Kidney (tissue), 14 donors: Measurements from ENCODE around the gene CAPN12. TPM values are rescaled to one million over a fixed set of nuclear protein-coding genes. Genes with fewer than 3 reads are reported as not detected.

Experiments used
- DNase-seq, 5 donors: peaks; one replicate each; pipeline ENCODE4 v3.0.0-alpha.2; 2013 to 2020
- FAIRE-seq: peaks from 2 replicates; lab custom pipeline; 2012; peaks lifted over from hg19 to GRCh38; lab: Jason Lieb, UNC
- H3K27ac ChIP-seq, 2 donors: one replicate each; pipeline ENCODE4 v1.7.0; 2013; ENCODE audit warnings: low read depth in 2 of 2, low read length in 2 of 2, inconsistent platforms in 1 of 2
- H3K27me3 ChIP-seq: one replicate; pipeline ENCODE4 v1.7.1; 2013; ENCODE audit warnings: low read length, inconsistent platforms; ENCODE audit not compliant: control insufficient read depth, insufficient read depth
- H3K36me3 ChIP-seq, 3 donors: one replicate each; pipeline versions ENCODE4 v1.7.0 to v1.7.1; 2013; ENCODE audit warnings: low read length in 3 of 3, control low read depth in 1 of 3, inconsistent platforms in 1 of 3; ENCODE audit not compliant: insufficient read depth in 3 of 3, control insufficient read depth in 2 of 3
- H3K4me1 ChIP-seq, 3 donors: one replicate each; pipeline versions ENCODE4 v1.7.0 to v1.7.1; 2013; ENCODE audit warnings: low read length in 3 of 3, inconsistent platforms in 1 of 3, low read depth in 1 of 3; ENCODE audit not compliant: control insufficient read depth in 2 of 3, insufficient read depth in 2 of 3
- H3K4me3 ChIP-seq, 3 donors: one replicate each; pipeline versions ENCODE4 v1.7.0 to v1.8.1; 2013; ENCODE audit warnings: low read length in 3 of 3, control low read depth in 1 of 3, inconsistent platforms in 1 of 3
- H3K9ac ChIP-seq, 3 donors: one replicate each; pipeline versions ENCODE4 v1.7.0 to v1.7.1; 2013; ENCODE audit warnings: low read length in 3 of 3, control low read depth in 1 of 3, inconsistent platforms in 1 of 3
- H3K9me3 ChIP-seq, 3 donors: one replicate each; pipeline versions ENCODE4 v1.7.0 to v1.7.1; 2013; ENCODE audit warnings: low read length in 3 of 3, control low read depth in 1 of 3, inconsistent platforms in 1 of 3; ENCODE audit not compliant: control insufficient read depth in 2 of 3, insufficient read depth in 1 of 3
- intact Hi-C: fragments of 100-400 bp; cut with DNase I; formaldehyde crosslinking; loops from one replicate; pipeline ENCODE4 v1.11.1; 2022
- polyA plus RNA-seq: library from polyadenylated mRNA; stranded (reverse); fragments of 350-450 nt; fragmentation: Illumina TruSeq; extraction: RNeasy Lipid Tissue Mini Kit (QIAGEN cat#74804); gene quantifications from one replicate; pipeline ENCODE4 v1.2.3, GENCODE V29; 2014; ENCODE audit warnings: low read depth, low replicate concordance; ENCODE audit not compliant: insufficient read depth
- total RNA-seq: library from RNA; stranded (reverse); fragmentation: NEBNext Ultra II Directional; extraction: Animal tissue kit (Norgen Biotek cat#: 25700); gene quantifications from one replicate; pipeline ENCODE4 v1.2.1, GENCODE V29; 2021
- TF ChIP-seq, protein P1 (sequence below): IDR thresholded peaks from 3 replicates; pipeline ENCODE4 v1.5.1; 2012; ENCODE audit warnings: mild to moderate bottlenecking, moderate library complexity, borderline replicate concordance; ENCODE audit not compliant: insufficient read depth; ENCODE audit errors: extremely low read depth
- donor health status: control.
- donor health status: control.
- donor health status: control.
- donor health status: control.
- donor health status: control.
- donor health status: DM: yes; HTN: yes; CAD: no.
- donor health status: Normal renal cell carcinoma (clear cell type).

CAPN12 gene
- total and polyA plus RNA-seq, 2 donors from 2014 or later, result 27.1 to 31.1 TPM

DNA sequence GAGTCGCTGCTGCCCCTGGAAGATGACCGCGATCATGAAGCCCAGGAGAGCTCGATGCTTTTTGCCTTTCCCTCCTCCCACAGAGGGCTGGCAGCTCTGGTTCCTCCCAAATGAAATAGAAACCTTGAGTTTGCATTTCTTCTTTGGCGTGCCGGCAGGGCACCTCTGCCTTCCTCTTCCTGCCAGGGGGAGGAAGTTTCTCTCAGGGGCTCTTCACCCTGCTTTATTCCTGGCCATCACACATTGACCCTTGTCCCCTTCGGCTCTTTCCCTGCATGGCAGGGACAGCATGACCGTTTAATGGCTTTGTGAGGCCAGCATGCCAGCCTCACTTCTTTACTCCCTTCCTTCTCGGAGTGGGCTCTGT lies 49.0 kb downstream of the CAPN12 start:
- TF ChIP-seq, protein P1, sequence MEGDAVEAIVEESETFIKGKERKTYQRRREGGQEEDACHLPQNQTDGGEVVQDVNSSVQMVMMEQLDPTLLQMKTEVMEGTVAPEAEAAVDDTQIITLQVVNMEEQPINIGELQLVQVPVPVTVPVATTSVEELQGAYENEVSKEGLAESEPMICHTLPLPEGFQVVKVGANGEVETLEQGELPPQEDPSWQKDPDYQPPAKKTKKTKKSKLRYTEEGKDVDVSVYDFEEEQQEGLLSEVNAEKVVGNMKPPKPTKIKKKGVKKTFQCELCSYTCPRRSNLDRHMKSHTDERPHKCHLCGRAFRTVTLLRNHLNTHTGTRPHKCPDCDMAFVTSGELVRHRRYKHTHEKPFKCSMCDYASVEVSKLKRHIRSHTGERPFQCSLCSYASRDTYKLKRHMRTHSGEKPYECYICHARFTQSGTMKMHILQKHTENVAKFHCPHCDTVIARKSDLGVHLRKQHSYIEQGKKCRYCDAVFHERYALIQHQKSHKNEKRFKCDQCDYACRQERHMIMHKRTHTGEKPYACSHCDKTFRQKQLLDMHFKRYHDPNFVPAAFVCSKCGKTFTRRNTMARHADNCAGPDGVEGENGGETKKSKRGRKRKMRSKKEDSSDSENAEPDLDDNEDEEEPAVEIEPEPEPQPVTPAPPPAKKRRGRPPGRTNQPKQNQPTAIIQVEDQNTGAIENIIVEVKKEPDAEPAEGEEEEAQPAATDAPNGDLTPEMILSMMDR, result no peak
- peak overlapping the region; percentile 96 to 98 for H3K27ac ChIP-seq
- intact Hi-C loops, result no loop called here
- no peaks in the 10 kb centered on the region for H3K9me3 ChIP-seq
- H3K4me3 ChIP-seq, result no peak overlapping the region
- H3K27me3 ChIP-seq, result no peaks in the 10 kb centered on the region
- H3K9ac ChIP-seq, result peak overlapping the region in 2 of 3 donors; percentile 20 to 83
- DNase-seq (peak in 3 of 5 donors; percentile 68 to 79 (median 75)), FAIRE-seq (no peak)
- H3K36me3 ChIP-seq, result peaks cover 0 to 16% (median 0%) of the 10 kb centered on the region in 3 donors
- H3K4me1 ChIP-seq, result peaks cover 2 to 79% (median 78%) of the 10 kb centered on the region in 3 donors

DNA sequence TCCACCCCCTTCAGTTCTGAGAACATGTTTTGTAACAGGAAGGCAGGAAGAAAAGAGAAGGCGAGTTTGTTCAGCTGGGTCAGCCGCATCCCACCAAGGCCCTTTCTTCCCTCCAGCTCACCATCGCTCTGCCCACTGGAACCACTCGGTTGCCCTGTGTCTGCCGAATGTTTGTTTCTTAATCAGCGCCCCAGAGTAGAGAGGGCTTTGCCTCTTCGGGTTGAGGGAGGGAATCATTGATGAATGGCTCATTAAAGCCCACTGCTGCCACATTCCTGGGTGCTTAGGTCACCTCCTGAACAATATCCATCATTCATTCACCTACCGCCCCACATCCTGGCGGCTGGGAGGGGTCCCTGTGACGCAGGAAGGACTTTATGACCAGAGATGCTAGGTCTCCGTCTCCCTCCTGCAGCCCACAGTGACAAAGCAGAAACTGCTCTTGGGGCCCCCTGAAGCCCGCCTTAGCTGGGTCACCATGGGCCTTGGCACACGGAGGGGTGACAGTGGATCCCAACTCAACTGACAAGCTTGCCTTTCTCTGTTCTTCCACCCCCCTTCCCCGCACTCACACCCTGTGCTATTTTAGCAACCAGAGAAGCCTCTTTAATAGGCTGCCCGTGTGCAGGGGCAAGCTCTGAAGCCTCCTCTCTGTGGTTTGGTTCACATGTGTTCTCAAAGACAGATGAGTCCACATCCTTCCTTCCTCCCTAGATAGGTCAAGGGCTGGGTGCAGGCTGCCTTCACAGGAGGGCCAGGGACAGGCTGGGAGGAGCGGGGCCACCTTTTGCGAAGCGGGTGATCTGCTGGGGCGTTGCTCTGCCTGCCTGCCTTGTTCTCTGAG lies 50.7 kb downstream of the CAPN12 start:
- peaks cover 2 to 79% (median 77%) of the 10 kb centered on the region in 3 donors for H3K4me1 ChIP-seq
- intact Hi-C loops, result no loop called here
- TF ChIP-seq, protein P1, result no peak
- no peaks in the 10 kb centered on the region for H3K9me3 ChIP-seq
- peak overlapping the region; percentile 96 to 98 for H3K27ac ChIP-seq
- H3K9ac ChIP-seq, result peak overlapping the region in 2 of 3 donors; percentile 28 to 88
- FAIRE-seq, result no peak
- peak overlapping the region in 1 of 3 donors; percentile 1 for H3K4me3 ChIP-seq
- H3K36me3 ChIP-seq, result peaks cover 0 to 13% (median 0%) of the 10 kb centered on the region in 3 donors
- no peaks in the 10 kb centered on the region for H3K27me3 ChIP-seq
- peak in 4 of 5 donors; percentile 87 to 95 (median 92) for DNase-seq

DNA sequence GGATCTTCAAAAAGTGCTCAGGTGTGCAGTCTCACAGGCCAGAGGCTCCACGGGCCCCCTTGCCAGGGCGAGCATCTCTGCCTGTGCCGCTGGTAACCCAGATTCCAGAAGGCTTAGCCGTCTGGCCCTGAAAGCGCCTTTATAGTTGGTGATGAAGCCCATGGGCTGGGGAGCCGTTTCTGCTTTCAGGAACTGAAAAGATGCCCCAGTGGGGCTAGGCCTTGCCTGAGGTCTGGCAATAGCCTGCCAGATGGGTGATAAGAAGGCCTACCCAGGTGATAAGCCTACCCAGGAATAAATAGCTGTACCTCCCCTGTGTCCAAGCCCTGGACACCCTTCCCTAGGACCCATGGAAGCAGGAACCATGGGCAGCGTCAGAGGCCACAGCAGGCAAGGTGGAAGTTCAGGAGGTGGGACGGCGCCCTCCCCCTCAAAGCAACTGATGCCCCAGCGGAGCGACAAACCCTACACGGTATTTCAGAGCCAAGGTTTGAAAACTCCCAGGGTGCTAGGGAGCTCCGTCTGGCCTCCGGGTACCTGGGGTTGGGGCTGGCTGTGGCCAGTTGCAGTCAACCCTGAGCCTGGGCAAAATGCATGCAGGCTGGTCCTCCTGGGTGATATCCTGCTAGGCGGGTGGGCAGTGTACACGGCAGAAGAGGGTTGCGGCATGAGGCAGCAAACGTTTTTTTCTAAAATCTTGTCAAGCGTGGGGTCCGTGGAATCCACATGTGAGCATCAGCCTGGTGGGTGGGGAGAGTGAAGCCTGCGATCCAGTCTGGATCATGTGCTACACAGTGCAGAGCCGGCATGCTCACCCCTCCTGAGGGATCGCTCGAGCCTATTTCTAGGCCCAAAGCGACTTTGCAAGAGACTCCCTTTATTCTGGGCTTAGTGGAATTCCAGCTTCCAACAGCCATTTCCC lies 51.6 kb downstream of the CAPN12 start:
- no peaks in the 10 kb centered on the region for H3K9me3 ChIP-seq
- DNase-seq (no peak), FAIRE-seq (no peak)
- peaks cover 2 to 78% (median 69%) of the 10 kb centered on the region in 3 donors for H3K4me1 ChIP-seq
- peak overlapping the region in 2 of 3 donors; percentile 43 to 88 for H3K9ac ChIP-seq
- TF ChIP-seq, protein P1, result no peak
- peaks cover 0 to 13% (median 0%) of the 10 kb centered on the region in 3 donors for H3K36me3 ChIP-seq
- no peaks in the 10 kb centered on the region for H3K27me3 ChIP-seq
- peak overlapping the region in 1 of 3 donors; percentile 30 for H3K4me3 ChIP-seq
- H3K27ac ChIP-seq, result peak overlapping the region; percentile 96 to 98
- intact Hi-C loops, result no loop called here
